Measurements from ENCODE around the gene OR2AE1. TPM values are rescaled to one million over a fixed set of nuclear protein-coding genes. Genes with fewer than 3 reads are reported as not detected.
"Not testable (repeated sequence)": the region's sequence is repeated elsewhere in the genome, so short reads cannot be mapped to it uniquely, and the experiment has no call there.

Gene OR2AE1
- total RNA-seq, 1 experiment from 2014 or later = not detected

DNA sequence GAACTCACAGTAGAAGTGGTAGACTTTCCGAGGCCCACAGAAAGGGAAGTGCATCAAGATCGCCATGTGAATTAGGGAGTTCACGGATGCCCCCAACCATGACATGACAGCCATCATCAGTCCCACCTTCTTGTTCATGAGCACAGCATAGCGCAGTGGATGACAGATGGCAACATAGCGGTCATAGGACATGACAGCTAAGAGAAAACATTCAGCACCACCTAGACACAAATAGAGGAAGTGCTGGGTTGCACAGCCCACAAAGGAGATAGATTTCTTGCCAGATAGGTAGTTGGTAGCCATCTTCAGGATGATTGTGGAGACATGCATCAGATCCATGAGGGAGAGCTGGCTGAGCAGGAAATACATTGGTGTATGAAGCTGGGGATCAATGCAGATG, 342 bp downstream of the OR2AE1 start:
- no peak overlapping the region for H2AFZ ChIP-seq
- intact Hi-C loops (cut with micrococcal nuclease; ENCODE audit: unreplicated experiment) = no loop called here
- TF ChIP-seq EZH2 (IDR thresholded peaks at IDR 0.05; ENCODE audit: low read depth) (no peak), CTCF (conservative IDR thresholded peaks at IDR 0.05) (no peak)
- H3K4me3 ChIP-seq = no peak overlapping the region
- no peaks in the 10 kb centered on the region for H3K79me2 ChIP-seq (ENCODE audit: low read depth)
- H3K4me2 ChIP-seq = no peak overlapping the region
- H3K9me3 ChIP-seq (ENCODE audit: insufficient read depth, low read depth) = no peaks in the 10 kb centered on the region
- CTCF ChIA-PET = no interaction called here
- H3K9me2 ChIP-seq (ENCODE audit: insufficient read depth) = no peaks in the 10 kb centered on the region
- H3K36me3 ChIP-seq (ENCODE audit: low read depth) = no peaks in the 10 kb centered on the region
- H3K27me3 ChIP-seq (ENCODE audit: insufficient read depth, low read depth) = no peaks in the 10 kb centered on the region
- H4K20me1 ChIP-seq (ENCODE audit: insufficient read depth) = no peaks in the 10 kb centered on the region
- H3K27ac ChIP-seq = no peak overlapping the region
- no TSS peak for BruUV-seq (replicated peaks)
- POLR2A ChIA-PET (ENCODE audit: unreplicated experiment) = no interaction called here
- no peaks in the 10 kb centered on the region for H3F3A ChIP-seq (ENCODE audit: insufficient read depth, low read depth)
- DNase-seq = no peak
- H3K4me1 ChIP-seq (replicated peaks; ENCODE audit: insufficient read depth) = no peaks in the 10 kb centered on the region

GRCh38 chr7:99868246-99868645, 8.6 kb downstream of the OR2AE1 start:
- Histone ChIP-seq H3K4me1 (replicated peaks; ENCODE audit: insufficient read depth) (no peaks in the 10 kb centered on the region), H3K9me3 (ENCODE audit: insufficient read depth, low read depth) (no peaks in the 10 kb centered on the region), H3K9me2 (ENCODE audit: insufficient read depth) (no peaks in the 10 kb centered on the region), H3K27ac (no peak overlapping the region), H3K4me2 (no peak overlapping the region), H3K27me3 (ENCODE audit: insufficient read depth, low read depth) (peaks cover 2% of the 10 kb centered on the region; the same call in 1 of the 2 replicates), H3K4me3 (no peak overlapping the region), H3F3A (ENCODE audit: insufficient read depth, low read depth) (no peaks in the 10 kb centered on the region), H3K79me2 (ENCODE audit: low read depth) (no peaks in the 10 kb centered on the region), H2AFZ (no peak overlapping the region), H4K20me1 (ENCODE audit: insufficient read depth) (no peaks in the 10 kb centered on the region), H3K36me3 (ENCODE audit: low read depth) (no peaks in the 10 kb centered on the region)
- no TSS peak for BruUV-seq (replicated peaks)
- POLR2A ChIA-PET (ENCODE audit: unreplicated experiment) = no interaction called here
- TF ChIP-seq CTCF (conservative IDR thresholded peaks at IDR 0.05) = no peak
- no peak for TF ChIP-seq EZH2 (IDR thresholded peaks at IDR 0.05; ENCODE audit: low read depth)
- no peak for DNase-seq
- CTCF ChIA-PET = no interaction called here
- intact Hi-C loops (cut with micrococcal nuclease; ENCODE audit: unreplicated experiment) = no loop called here

GRCh38 chr7:99867477-99867876, 9.4 kb downstream of the OR2AE1 start:
- H3K9me3 ChIP-seq (ENCODE audit: insufficient read depth, low read depth); H3K27ac ChIP-seq; H2AFZ ChIP-seq; H3K79me2 ChIP-seq (ENCODE audit: low read depth); H3K4me2 ChIP-seq; BruUV-seq (replicated peaks); H4K20me1 ChIP-seq (ENCODE audit: insufficient read depth); H3K4me3 ChIP-seq; H3K27me3 ChIP-seq (ENCODE audit: insufficient read depth, low read depth); H3K4me1 ChIP-seq (replicated peaks; ENCODE audit: insufficient read depth); intact Hi-C loops (cut with micrococcal nuclease; ENCODE audit: unreplicated experiment); H3K36me3 ChIP-seq (ENCODE audit: low read depth); H3K9me2 ChIP-seq (ENCODE audit: insufficient read depth); H3F3A ChIP-seq (ENCODE audit: insufficient read depth, low read depth); CTCF ChIA-PET; POLR2A ChIA-PET (ENCODE audit: unreplicated experiment); DNase-seq: not testable (repeated sequence)

- no peak for DNase-seq
- H3K9me2 ChIP-seq (ENCODE audit: insufficient read depth) = no peaks in the 10 kb centered on the region
- no peak overlapping the region for H3K4me2 ChIP-seq
- no TSS peak for BruUV-seq (replicated peaks)
- no peaks in the 10 kb centered on the region for H3K4me1 ChIP-seq (replicated peaks; ENCODE audit: insufficient read depth)
- ChIA-PET CTCF (no interaction called here), POLR2A (ENCODE audit: unreplicated experiment) (no interaction called here)
- no peaks in the 10 kb centered on the region for H3F3A ChIP-seq (ENCODE audit: insufficient read depth, low read depth)
- H3K36me3 ChIP-seq (ENCODE audit: low read depth) = no peaks in the 10 kb centered on the region
- peaks cover 5% of the 10 kb centered on the region; the same call in 1 of the 2 replicates for H3K27me3 ChIP-seq (ENCODE audit: insufficient read depth, low read depth)
- no peak overlapping the region for H3K4me3 ChIP-seq
- H2AFZ ChIP-seq = no peak overlapping the region
- H4K20me1 ChIP-seq (ENCODE audit: insufficient read depth) = no peaks in the 10 kb centered on the region
- no peaks in the 10 kb centered on the region for H3K79me2 ChIP-seq (ENCODE audit: low read depth)
- no peaks in the 10 kb centered on the region for H3K9me3 ChIP-seq (ENCODE audit: insufficient read depth, low read depth)
- H3K27ac ChIP-seq = no peak overlapping the region
- TF ChIP-seq EZH2 (IDR thresholded peaks at IDR 0.05; ENCODE audit: low read depth) (no peak), CTCF (conservative IDR thresholded peaks at IDR 0.05) (no peak)
- intact Hi-C loops (cut with micrococcal nuclease; ENCODE audit: unreplicated experiment) = no loop called here
Measured at GRCh38 chr7:99863847-99864440, 12.9 kb downstream of the OR2AE1 start.

All from PC-9 (cell line).